ENCODE data around the gene EBF3.

Gene EBF3

DNA sequence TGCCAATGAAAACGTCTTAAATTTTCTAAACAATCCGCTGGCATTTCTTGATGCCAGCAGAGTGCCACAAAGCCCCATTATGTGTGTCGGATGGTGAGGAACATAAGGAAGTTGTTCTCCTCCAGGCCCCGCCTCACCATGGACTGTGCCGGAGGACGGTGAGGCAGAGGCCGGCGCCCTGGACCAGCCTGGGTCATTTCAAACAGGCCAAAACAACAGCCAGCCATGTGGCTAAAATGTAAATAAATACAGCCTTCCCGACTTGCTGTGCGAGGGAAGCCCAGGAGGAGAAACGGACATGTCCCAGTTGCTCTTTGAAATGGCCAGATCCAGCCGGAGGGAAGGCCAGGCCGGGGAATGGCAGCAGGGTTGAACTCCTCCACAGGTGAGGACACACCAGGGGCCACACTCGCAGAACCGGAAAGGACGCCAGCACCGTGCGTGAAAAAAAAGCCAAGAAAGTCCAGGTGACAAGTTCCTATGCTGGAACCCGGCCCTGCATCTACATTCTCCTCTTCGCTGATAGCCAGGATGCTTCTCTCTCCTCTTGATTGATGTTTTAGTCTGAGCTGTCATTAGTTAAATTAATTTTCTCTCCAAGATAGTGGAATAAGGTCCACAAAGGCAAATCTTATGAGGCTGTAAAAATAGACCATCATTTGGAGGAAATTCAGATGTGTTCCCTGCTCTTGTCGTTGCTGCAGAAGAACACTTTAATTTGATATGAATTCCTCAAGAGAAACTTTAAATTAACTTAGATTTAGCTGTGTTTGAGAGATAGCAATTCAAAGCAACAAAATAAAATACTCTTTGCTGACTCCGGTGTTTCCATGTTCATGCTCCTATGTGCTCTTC, 64.6 kb downstream of the EBF3 start:
- TF ChIP-seq TAF1 (IDR thresholded peaks at IDR 0.05; ENCODE audit: borderline replicate concordance, insufficient read depth, low read length) (no peak), SIN3A (IDR thresholded peaks at IDR 0.05; ENCODE audit: borderline replicate concordance, insufficient read depth, low read length) (no peak), FOXP2 (optimal IDR thresholded peaks at IDR 0.05; ENCODE audit: borderline replicate concordance, extremely low read depth, extremely low read length, insufficient read depth) (no peak), POLR2AphosphoS5 (IDR thresholded peaks at IDR 0.05; ENCODE audit: low read depth, low read length) (no peak)
- TF ChIP-seq, protein P1, sequence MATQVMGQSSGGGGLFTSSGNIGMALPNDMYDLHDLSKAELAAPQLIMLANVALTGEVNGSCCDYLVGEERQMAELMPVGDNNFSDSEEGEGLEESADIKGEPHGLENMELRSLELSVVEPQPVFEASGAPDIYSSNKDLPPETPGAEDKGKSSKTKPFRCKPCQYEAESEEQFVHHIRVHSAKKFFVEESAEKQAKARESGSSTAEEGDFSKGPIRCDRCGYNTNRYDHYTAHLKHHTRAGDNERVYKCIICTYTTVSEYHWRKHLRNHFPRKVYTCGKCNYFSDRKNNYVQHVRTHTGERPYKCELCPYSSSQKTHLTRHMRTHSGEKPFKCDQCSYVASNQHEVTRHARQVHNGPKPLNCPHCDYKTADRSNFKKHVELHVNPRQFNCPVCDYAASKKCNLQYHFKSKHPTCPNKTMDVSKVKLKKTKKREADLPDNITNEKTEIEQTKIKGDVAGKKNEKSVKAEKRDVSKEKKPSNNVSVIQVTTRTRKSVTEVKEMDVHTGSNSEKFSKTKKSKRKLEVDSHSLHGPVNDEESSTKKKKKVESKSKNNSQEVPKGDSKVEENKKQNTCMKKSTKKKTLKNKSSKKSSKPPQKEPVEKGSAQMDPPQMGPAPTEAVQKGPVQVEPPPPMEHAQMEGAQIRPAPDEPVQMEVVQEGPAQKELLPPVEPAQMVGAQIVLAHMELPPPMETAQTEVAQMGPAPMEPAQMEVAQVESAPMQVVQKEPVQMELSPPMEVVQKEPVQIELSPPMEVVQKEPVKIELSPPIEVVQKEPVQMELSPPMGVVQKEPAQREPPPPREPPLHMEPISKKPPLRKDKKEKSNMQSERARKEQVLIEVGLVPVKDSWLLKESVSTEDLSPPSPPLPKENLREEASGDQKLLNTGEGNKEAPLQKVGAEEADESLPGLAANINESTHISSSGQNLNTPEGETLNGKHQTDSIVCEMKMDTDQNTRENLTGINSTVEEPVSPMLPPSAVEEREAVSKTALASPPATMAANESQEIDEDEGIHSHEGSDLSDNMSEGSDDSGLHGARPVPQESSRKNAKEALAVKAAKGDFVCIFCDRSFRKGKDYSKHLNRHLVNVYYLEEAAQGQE (IDR thresholded peaks at IDR 0.05; ENCODE audit: insufficient read depth in 1 of 2, low read depth in 2 of 2, low read length in 2 of 2) = no peak

DNA sequence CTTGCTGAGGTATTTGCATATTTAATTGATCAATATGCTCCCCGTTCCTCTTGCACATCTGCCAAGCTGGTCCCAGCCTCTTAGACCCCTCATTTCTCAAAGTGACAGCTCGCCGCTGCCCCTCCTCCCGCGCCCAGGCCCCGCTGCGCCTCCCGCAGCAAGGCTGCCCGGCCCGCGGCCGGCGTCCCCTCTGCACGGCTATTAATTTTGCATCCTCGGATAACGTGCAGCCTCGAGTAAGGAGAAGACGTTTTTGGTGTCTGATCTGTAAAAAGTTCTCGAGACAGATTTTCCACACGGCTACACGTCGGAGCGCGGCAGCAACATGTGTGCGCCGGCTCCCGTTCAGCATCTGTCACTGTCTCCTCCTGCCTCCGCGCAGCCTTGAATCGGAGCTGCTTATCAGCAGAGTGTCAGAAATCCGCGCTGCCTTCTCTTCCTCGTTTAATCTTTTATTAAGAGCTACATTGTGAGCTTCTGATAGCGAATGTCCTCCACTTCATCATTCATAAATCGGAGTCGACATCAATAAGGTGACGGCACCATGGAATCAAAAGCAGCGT, 65.3 kb downstream of the EBF3 start:
- no peak for TF ChIP-seq FOXP2 (optimal IDR thresholded peaks at IDR 0.05; ENCODE audit: borderline replicate concordance, extremely low read depth, extremely low read length, insufficient read depth)
- TF ChIP-seq TAF1 (IDR thresholded peaks at IDR 0.05; ENCODE audit: borderline replicate concordance, insufficient read depth, low read length) = no peak
- TF ChIP-seq, protein P1 (IDR thresholded peaks at IDR 0.05; ENCODE audit: insufficient read depth in 1 of 2, low read depth in 2 of 2, low read length in 2 of 2) = no peak
- no peak for TF ChIP-seq POLR2AphosphoS5 (IDR thresholded peaks at IDR 0.05; ENCODE audit: low read depth, low read length)
- no peak for TF ChIP-seq SIN3A (IDR thresholded peaks at IDR 0.05; ENCODE audit: borderline replicate concordance, insufficient read depth, low read length)

DNA sequence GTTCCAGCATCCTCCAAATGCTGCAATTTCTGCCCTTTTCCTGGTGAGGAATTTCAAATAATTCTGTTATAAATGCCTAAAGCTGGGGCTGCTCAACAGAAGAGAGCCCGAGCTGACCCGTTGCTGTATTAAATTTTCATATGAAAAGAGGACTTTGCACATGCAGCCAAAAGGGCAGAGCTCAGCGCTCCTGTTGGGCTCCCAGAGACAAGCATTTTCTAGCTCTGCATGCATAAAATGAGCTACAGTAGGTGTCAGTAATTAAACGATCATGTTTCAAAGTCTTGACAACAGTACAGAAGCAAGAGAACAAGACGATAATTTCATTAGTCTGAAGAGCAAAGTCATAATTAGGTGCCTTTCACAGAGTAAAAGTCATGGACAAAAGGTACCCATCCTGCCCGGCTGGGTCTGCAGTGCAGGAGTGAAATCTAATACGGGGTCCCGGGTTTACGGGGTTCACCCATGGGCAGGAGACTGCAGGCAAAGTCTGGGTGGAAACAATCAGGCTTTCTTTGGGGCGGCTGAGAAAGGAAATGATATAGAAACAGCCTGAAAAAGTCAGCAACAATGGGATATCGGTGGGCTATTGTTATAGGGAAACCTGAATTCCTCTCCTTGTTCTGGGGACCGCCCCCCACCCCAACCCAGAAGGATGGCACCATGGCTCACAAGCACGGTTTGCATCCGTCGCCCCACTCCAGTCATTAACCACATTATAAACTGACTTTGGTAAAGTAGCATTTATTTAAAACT, 66.0 kb downstream of the EBF3 start:
- TF ChIP-seq SIN3A (IDR thresholded peaks at IDR 0.05; ENCODE audit: borderline replicate concordance, insufficient read depth, low read length) (no peak), TAF1 (IDR thresholded peaks at IDR 0.05; ENCODE audit: borderline replicate concordance, insufficient read depth, low read length) (no peak), FOXP2 (optimal IDR thresholded peaks at IDR 0.05; ENCODE audit: borderline replicate concordance, extremely low read depth, extremely low read length, insufficient read depth) (no peak), POLR2AphosphoS5 (IDR thresholded peaks at IDR 0.05; ENCODE audit: low read depth, low read length) (no peak)
- TF ChIP-seq, protein P1 (IDR thresholded peaks at IDR 0.05; ENCODE audit: insufficient read depth in 1 of 2, low read depth in 2 of 2, low read length in 2 of 2) = no peak

DNA sequence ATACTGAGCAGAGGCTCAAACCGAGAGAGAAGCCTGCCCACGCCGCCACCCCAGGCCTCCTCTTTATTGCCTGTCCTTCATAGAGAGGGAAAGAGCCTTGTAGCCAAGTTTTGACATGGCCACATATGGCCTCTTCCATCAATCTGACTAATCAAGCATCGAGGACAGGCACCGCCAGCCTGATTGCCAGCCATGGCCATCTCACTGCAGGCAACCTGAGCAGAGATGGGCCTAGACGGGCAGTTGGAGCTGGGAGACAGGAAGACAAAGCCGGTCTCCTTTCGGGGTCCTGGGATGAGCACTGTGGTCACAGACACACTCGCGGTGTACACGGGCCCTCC, 67.2 kb downstream of the EBF3 start:
- TF ChIP-seq SIN3A (IDR thresholded peaks at IDR 0.05; ENCODE audit: borderline replicate concordance, insufficient read depth, low read length) (no peak), POLR2AphosphoS5 (IDR thresholded peaks at IDR 0.05; ENCODE audit: low read depth, low read length) (no peak), FOXP2 (optimal IDR thresholded peaks at IDR 0.05; ENCODE audit: borderline replicate concordance, extremely low read depth, extremely low read length, insufficient read depth) (no peak), TAF1 (IDR thresholded peaks at IDR 0.05; ENCODE audit: borderline replicate concordance, insufficient read depth, low read length) (no peak)
- TF ChIP-seq, protein P1 (IDR thresholded peaks at IDR 0.05; ENCODE audit: insufficient read depth in 1 of 2, low read depth in 2 of 2, low read length in 2 of 2) = no peak

Measured in PFSK-1 (cell line).